GM19099 (cell line): Measurements from ENCODE around the gene TRAPPC2L.

Source experiments
- POLR2A ChIP-seq: IDR thresholded peaks from 3 replicates; pipeline ENCODE4 v1.6.1; 2011; ENCODE audit warnings: low read depth; ENCODE audit not compliant: insufficient read length; ENCODE audit errors: extremely low read depth

Gene TRAPPC2L

DNA sequence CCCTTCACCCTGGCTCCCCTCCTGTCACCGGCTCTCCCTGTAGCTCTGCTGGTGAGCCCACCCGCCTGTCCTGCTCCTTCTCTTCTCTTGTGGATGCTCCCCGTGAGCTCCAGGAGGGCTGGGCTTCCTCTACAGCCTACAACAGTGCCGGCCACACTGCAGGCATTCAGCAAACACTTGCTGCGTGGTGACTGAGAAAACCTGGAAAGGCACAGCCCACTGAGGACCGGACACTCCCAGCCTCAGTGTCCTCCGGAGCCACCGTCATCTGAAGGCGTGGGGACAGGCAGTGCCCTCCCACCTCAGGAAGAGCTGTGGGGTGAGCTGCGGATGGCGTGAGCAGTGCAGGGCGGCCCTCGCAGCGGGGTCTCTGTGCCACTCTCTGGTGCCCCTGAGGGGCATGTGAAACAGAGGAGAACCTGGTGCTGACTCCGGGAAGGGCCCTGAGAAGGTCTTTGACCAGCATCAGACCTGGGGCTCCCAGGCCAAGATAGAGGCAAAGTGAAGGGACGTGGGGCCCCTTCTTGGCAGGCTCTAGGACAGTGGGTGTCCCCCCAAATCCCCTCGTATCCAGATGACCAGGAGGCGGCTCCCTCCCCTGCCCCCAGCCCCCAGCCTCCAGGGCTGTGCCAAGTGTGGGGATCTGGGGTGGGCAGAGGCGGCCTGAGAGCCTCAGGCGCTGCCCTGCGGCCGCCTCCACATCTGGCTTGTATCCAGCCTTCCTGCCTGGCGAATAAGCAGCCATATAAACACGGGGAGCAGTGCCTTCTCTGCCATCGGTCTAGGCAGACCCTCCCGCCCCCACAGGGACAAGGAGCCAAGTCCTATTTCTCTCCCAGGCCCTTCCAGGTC, 53.6 kb downstream of the TRAPPC2L start:
- TF ChIP-seq POLR2A: no peak

DNA sequence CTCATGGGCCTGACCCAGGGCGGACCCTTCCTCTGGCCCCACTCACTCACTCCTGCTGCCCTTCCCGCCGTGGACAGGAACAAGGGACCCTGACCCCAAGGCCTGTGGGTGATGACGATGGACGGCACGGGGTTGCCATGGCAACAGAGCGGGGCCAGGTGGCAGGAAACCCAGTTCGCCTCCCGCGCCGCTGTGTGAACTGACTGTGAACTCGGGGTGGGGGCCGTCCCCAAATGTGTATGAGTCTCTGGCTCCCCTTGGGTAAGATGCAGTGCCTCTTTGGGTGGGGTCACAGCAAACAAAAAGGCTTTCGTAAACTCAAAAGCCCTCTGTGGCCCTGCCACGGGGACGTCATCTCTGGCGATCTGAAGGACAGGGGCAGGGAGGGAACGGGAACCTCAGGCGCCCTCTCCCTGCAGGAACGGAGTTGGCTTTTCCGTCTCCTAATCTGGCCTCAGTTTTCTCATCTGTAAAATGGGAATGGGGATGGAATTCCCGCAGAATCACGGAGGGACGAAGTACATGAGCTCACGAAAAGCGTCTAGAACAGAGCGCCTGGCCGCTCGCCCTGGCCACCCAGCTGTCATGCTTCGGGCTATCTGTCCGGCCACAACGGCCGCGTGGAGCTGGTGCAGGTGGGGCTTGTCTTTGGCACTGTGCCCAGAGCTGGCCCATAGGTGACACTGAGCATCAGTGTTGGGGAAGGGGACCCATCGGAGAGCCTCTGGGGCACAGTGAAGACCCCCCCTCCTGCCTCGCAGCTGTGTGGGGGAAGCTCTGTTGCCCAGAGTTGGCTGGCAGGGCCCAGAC, 54.4 kb downstream of the TRAPPC2L start:
- TF ChIP-seq POLR2A: no peak

DNA sequence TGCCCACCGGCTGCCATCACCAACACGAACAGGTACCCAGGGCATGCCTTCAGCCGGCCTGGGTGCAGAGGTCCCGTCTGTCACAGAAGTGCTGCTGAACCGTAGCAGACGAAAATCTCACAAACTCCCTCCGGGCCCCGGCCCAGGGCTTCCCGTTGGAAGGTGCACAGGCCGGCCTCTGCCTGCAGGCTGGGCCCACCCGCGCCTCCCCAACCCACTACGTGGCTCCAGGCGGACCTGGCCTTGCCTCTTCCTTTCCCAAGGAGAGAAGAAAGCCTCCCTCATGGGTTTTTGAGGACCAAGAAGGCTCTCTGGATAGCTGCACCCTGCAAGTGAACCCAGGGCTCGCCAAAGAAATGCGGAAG, 55.0 kb downstream of the TRAPPC2L start:
- no peak for TF ChIP-seq POLR2A
